WTC11 (cell line): ENCODE data around the gene TLX1. TPM values are rescaled to one million over a fixed set of nuclear protein-coding genes. Genes with fewer than 3 reads are reported as not detected.

Source experiments
- ETV6 ChIP-seq: sonication (generic); formaldehyde crosslinking; IDR thresholded peaks from 2 replicates; pipeline ENCODE4 v1.8.1; 2022; ENCODE audit warnings: mild to moderate bottlenecking, missing genetic modification reagents
- NFYB ChIP-seq: sonication (generic); formaldehyde crosslinking; conservative IDR thresholded peaks from 2 replicates; pipeline ENCODE4 v1.8.0; 2022; ENCODE audit warnings: low read depth, missing genetic modification reagents
- ZNF138 ChIP-seq: sonication (generic); formaldehyde crosslinking; conservative IDR thresholded peaks from 2 replicates; pipeline ENCODE4 v1.8.1; 2022; ENCODE audit warnings: mild to moderate bottlenecking, moderate library complexity, missing genetic modification reagents
- total RNA-seq: library from RNA; stranded (reverse); gene quantifications from 3 replicates; pipeline ENCODE4 v1.2.3, GENCODE V29; 2021
- TF ChIP-seq, protein P1 (sequence below): sonication (generic); formaldehyde crosslinking; IDR thresholded peaks from 2 replicates; pipeline ENCODE4 v1.8.1; 2023; ENCODE audit warnings: mild to moderate bottlenecking, missing genetic modification reagents, borderline replicate concordance
- TF ChIP-seq, protein P2 (sequence below): fragments of 250-450 bp; sonication (Bioruptor Pico); conservative IDR thresholded peaks from 2 replicates; pipeline ENCODE4 v1.9.0; 2021; ENCODE audit warnings: mild to moderate bottlenecking
- TF ChIP-seq, protein P3 (sequence below): sonication (generic); formaldehyde crosslinking; IDR thresholded peaks from 2 replicates; pipeline ENCODE4 v1.8.0; 2023; ENCODE audit warnings: missing genetic modification reagents, mild to moderate bottlenecking, borderline replicate concordance
- TF ChIP-seq, protein P4 (sequence below): fragments of 250-450 bp; sonication (Bioruptor Pico); IDR thresholded peaks from 2 replicates; pipeline ENCODE4 v1.9.0; 2021; ENCODE audit warnings: mild to moderate bottlenecking
- TF ChIP-seq, protein P5 (sequence below): fragments of 250-450 bp; sonication (Bioruptor Pico); IDR thresholded peaks from 2 replicates; pipeline ENCODE4 v1.9.0; 2021; ENCODE audit warnings: moderate library complexity, mild to moderate bottlenecking, inconsistent platforms, borderline replicate concordance
- TF ChIP-seq, protein P6 (sequence below): sonication (generic); formaldehyde crosslinking; IDR thresholded peaks from 2 replicates; pipeline ENCODE4 v1.8.0; 2022; ENCODE audit warnings: missing genetic modification reagents

Gene TLX1
- total RNA-seq, 1 experiment from 2014 or later = 4.6 TPM

DNA sequence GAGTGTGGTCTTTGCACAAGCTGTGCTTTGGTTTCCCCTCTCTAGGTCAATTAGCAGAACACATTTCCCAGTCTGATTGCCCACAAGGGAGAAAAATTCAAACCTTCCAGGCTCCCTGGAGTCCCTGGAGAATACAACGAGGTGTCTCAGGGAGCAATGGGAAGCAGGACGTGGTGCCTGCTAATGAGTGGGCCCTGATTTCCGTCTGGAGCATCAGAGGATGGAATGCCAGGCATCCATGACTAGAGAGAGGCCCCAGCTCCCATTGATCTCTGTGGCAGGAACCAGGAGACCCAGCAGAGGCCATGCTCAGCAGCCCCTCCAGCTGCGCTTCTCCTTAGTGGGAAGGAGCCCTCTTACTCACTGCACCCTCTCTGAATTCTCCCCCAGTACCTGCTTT lies 33.2 kb upstream of the TLX1 start (continued):
- TF ChIP-seq, protein P1, sequence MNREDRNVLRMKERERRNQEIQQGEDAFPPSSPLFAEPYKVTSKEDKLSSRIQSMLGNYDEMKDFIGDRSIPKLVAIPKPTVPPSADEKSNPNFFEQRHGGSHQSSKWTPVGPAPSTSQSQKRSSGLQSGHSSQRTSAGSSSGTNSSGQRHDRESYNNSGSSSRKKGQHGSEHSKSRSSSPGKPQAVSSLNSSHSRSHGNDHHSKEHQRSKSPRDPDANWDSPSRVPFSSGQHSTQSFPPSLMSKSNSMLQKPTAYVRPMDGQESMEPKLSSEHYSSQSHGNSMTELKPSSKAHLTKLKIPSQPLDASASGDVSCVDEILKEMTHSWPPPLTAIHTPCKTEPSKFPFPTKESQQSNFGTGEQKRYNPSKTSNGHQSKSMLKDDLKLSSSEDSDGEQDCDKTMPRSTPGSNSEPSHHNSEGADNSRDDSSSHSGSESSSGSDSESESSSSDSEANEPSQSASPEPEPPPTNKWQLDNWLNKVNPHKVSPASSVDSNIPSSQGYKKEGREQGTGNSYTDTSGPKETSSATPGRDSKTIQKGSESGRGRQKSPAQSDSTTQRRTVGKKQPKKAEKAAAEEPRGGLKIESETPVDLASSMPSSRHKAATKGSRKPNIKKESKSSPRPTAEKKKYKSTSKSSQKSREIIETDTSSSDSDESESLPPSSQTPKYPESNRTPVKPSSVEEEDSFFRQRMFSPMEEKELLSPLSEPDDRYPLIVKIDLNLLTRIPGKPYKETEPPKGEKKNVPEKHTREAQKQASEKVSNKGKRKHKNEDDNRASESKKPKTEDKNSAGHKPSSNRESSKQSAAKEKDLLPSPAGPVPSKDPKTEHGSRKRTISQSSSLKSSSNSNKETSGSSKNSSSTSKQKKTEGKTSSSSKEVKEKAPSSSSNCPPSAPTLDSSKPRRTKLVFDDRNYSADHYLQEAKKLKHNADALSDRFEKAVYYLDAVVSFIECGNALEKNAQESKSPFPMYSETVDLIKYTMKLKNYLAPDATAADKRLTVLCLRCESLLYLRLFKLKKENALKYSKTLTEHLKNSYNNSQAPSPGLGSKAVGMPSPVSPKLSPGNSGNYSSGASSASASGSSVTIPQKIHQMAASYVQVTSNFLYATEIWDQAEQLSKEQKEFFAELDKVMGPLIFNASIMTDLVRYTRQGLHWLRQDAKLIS = no peak
- TF ChIP-seq, protein P2, sequence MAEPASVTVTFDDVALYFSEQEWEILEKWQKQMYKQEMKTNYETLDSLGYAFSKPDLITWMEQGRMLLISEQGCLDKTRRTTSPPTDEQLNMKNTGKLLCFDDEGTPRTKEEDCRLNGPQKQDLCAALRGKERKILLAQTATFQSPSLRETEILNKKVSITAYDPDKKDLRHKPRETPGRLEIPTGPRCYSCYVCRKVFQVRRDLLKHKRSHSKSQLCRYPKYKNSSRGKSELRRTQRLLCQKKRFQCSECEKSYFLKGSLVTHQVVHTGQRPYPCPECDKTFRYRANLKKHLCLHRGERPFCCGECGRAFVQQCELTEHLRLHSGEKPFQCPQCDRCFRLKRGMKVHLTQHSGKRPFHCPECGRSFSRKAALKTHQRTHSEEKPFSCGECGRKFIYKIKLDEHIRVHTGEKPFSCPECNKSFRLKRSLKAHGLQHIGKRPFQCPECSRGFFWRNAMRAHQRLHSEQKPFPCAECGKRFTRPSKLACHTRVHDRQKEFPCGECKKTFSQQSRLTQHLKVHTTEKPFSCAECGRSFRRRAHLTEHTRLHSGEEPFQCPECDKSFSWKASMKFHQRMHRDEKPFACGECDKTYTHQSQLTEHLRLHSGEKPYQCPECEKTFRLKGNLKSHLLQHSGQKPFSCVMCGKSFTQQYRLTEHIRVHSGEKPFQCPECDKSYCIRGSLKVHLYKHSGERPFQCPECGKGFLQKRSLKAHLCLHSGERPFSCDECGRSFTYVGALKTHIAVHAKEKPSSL (CRISPR knock-in tag) = no peak
- no peak for TF ChIP-seq NFYB (CRISPR knock-in tag)
- no peak for TF ChIP-seq ZNF138 (CRISPR knock-in tag)
- TF ChIP-seq, protein P3, sequence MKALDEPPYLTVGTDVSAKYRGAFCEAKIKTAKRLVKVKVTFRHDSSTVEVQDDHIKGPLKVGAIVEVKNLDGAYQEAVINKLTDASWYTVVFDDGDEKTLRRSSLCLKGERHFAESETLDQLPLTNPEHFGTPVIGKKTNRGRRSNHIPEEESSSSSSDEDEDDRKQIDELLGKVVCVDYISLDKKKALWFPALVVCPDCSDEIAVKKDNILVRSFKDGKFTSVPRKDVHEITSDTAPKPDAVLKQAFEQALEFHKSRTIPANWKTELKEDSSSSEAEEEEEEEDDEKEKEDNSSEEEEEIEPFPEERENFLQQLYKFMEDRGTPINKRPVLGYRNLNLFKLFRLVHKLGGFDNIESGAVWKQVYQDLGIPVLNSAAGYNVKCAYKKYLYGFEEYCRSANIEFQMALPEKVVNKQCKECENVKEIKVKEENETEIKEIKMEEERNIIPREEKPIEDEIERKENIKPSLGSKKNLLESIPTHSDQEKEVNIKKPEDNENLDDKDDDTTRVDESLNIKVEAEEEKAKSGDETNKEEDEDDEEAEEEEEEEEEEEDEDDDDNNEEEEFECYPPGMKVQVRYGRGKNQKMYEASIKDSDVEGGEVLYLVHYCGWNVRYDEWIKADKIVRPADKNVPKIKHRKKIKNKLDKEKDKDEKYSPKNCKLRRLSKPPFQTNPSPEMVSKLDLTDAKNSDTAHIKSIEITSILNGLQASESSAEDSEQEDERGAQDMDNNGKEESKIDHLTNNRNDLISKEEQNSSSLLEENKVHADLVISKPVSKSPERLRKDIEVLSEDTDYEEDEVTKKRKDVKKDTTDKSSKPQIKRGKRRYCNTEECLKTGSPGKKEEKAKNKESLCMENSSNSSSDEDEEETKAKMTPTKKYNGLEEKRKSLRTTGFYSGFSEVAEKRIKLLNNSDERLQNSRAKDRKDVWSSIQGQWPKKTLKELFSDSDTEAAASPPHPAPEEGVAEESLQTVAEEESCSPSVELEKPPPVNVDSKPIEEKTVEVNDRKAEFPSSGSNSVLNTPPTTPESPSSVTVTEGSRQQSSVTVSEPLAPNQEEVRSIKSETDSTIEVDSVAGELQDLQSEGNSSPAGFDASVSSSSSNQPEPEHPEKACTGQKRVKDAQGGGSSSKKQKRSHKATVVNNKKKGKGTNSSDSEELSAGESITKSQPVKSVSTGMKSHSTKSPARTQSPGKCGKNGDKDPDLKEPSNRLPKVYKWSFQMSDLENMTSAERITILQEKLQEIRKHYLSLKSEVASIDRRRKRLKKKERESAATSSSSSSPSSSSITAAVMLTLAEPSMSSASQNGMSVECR (CRISPR knock-in tag) = no peak
- TF ChIP-seq, protein P4, sequence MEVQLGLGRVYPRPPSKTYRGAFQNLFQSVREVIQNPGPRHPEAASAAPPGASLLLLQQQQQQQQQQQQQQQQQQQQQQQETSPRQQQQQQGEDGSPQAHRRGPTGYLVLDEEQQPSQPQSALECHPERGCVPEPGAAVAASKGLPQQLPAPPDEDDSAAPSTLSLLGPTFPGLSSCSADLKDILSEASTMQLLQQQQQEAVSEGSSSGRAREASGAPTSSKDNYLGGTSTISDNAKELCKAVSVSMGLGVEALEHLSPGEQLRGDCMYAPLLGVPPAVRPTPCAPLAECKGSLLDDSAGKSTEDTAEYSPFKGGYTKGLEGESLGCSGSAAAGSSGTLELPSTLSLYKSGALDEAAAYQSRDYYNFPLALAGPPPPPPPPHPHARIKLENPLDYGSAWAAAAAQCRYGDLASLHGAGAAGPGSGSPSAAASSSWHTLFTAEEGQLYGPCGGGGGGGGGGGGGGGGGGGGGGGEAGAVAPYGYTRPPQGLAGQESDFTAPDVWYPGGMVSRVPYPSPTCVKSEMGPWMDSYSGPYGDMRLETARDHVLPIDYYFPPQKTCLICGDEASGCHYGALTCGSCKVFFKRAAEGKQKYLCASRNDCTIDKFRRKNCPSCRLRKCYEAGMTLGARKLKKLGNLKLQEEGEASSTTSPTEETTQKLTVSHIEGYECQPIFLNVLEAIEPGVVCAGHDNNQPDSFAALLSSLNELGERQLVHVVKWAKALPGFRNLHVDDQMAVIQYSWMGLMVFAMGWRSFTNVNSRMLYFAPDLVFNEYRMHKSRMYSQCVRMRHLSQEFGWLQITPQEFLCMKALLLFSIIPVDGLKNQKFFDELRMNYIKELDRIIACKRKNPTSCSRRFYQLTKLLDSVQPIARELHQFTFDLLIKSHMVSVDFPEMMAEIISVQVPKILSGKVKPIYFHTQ (CRISPR knock-in tag) = no peak
- TF ChIP-seq ETV6 (CRISPR knock-in tag) = no peak
- TF ChIP-seq, protein P5, sequence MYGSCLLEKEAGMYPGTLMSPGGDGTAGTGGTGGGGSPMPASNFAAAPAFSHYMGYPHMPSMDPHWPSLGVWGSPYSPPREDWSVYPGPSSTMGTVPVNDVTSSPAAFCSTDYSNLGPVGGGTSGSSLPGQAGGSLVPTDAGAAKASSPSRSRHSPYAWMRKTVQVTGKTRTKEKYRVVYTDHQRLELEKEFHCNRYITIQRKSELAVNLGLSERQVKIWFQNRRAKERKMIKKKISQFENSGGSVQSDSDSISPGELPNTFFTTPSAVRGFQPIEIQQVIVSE (CRISPR knock-in tag) = no peak
- TF ChIP-seq, protein P6, sequence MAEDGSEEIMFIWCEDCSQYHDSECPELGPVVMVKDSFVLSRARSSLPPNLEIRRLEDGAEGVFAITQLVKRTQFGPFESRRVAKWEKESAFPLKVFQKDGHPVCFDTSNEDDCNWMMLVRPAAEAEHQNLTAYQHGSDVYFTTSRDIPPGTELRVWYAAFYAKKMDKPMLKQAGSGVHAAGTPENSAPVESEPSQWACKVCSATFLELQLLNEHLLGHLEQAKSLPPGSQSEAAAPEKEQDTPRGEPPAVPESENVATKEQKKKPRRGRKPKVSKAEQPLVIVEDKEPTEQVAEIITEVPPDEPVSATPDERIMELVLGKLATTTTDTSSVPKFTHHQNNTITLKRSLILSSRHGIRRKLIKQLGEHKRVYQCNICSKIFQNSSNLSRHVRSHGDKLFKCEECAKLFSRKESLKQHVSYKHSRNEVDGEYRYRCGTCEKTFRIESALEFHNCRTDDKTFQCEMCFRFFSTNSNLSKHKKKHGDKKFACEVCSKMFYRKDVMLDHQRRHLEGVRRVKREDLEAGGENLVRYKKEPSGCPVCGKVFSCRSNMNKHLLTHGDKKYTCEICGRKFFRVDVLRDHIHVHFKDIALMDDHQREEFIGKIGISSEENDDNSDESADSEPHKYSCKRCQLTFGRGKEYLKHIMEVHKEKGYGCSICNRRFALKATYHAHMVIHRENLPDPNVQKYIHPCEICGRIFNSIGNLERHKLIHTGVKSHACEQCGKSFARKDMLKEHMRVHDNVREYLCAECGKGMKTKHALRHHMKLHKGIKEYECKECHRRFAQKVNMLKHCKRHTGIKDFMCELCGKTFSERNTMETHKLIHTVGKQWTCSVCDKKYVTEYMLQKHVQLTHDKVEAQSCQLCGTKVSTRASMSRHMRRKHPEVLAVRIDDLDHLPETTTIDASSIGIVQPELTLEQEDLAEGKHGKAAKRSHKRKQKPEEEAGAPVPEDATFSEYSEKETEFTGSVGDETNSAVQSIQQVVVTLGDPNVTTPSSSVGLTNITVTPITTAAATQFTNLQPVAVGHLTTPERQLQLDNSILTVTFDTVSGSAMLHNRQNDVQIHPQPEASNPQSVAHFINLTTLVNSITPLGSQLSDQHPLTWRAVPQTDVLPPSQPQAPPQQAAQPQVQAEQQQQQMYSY = no peak
